NCI-H446 treated with DMSO at 0.1 percent for 48 hours (cell line): ENCODE measurements around the gene PARD3B.

ENCODE experiments used
- DNase-seq: peaks from one replicate; lab custom pipeline; 2025; lab: John Stamatoyannopoulos, UW

The PARD3B gene

GRCh38 chr2:204754898-204755297, 209.6 kb downstream of the PARD3B start:
- DNase-seq, result no peak

GRCh38 chr2:204763974-204764703, 218.9 kb downstream of the PARD3B start:
- DNase-seq, result no peak

DNA sequence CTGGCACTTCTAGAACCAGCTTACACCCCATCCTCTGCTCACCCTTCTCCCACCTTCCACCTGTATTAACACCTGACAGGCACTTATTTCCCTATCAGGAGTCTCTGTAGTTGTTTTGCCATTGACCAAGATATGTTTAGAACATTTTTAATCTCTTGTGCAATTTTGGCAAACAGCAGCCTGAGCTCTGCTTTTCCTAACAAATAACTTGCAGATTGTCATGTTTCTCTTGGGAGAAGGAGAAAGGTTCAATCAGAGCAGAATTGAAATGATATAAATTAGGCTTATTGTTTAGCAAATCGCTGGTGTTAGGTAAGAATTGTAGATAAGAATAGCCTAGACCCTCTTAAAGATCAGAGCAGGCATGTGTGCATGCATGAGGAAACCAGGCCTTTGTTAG, 225.5 kb downstream of the PARD3B start:
- no peak for DNase-seq

DNA sequence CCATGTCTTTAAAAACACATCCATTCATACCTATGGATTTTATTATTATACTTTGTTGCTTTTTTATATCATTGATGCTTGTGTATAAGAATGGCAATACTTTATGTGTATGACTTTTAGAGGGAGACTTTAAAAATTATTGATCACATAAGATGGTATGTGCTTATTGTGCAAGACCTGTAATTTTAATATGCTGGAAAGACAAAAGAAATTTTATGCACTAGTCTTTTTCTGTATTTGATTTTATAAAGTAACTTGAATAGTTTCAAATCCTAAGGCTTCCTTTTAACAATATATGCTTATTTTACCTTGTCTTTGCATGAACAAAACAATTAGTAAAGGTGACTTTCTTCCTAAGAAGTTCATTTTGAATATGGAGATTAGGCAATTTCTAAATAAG, 226.4 kb downstream of the PARD3B start:
- DNase-seq, result no peak

- no peak for DNase-seq
Observed at GRCh38 chr2:204772546-204772945, 227.3 kb downstream of the PARD3B start.

DNA sequence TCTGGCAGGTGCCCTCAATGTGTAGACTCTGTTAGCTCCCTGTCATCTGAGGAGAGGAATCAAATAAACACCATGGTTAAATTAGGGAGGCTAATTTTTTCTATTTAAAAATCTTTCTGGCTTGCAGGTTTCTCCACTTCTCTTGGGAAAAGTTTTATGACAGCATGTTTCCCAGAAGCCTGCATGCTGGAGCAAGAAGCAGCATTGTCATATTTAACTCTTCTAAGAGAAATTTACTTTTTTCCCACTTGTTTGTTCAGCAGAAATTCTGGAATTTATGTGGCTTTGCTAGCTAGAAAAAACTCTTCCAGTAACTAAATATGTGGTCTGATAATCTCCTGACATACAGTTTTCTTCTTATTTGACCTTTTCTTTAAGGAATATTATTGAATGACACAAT, 230.5 kb downstream of the PARD3B start:
- no peak for DNase-seq

DNA sequence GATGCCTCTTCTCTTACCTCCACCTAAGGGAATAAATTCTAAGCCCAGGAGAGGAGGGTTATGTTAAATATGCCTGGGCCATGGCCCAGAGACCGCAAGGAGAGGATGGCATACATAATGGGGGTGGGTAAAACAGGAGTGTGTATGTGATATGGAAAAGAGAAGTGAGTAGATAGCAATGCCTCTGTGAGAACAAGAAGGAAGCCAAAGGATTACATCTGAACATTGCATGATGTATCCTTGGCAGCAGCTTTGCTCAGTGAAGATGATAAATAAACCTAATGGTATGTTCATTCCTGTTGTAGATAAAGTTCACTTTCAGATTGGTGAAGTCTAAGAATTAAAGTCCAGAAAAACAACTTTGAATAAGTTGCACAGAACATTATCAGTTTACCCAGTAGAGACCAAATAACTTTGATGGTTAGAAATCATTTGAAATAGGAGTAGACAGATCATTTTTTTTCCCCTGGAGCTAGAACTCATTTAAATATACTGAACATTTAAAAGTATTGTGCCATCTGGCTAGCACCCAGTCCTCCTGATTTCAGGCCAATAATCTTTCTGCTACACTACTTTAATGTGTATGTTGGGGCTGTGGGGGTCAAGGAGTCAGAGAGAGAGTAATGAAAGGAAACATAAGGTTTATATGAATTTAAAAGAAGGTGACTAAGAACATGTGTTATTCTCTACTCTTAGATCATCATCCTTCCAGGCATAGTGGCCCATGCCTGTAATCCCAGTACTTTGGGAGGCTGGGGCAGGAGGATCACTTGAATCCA, 231.7 kb downstream of the PARD3B start:
- DNase-seq, result peak; percentile 40

DNA sequence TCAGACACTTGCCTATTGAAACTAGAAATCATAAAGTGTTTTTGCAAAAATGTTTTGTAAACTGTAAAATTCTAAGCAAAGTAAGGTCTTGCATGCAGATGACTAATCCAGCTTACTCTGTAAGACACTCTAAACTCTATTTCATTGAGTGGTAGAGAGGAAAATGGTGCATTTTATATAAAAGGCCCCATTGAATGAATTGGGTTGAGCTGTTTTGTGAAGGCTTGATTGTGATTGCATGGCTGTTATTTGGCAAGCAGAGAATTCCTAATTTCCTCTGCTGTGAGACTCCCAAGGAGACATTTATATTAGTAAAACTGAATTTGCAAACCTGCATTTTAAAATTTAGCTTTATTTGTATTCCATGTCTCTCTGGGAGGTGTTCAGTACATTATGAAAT, 234.5 kb downstream of the PARD3B start:
- no peak for DNase-seq

- DNase-seq, result no peak
Observed at GRCh38 chr2:204781941-204782340, 236.7 kb downstream of the PARD3B start.

GRCh38 chr2:204790076-204790475, 244.8 kb downstream of the PARD3B start:
- DNase-seq, result no peak

GRCh38 chr2:204791230-204791629, 246.0 kb downstream of the PARD3B start:
- DNase-seq, result no peak

GRCh38 chr2:204794624-204795023, 249.3 kb downstream of the PARD3B start:
- no peak for DNase-seq

DNA sequence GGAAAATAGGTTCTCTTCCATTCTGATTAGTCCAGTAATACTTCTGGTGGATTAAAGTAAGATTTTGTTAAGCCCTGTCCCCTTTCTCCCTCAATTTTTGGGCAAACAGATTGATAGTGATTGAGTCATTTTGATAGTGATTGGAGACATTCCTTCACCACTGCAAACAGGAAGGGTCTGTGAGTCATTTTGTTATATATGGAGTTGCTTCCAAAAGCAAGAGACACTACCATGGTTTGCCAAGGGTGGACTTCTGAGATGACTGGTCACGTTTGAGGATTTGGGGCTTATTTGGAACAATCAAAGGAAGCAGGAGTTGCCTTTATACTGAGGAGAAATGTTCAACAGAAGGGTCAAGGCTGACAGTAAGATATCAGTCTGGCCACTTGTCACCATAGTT, 249.9 kb downstream of the PARD3B start:
- no peak for DNase-seq

DNA sequence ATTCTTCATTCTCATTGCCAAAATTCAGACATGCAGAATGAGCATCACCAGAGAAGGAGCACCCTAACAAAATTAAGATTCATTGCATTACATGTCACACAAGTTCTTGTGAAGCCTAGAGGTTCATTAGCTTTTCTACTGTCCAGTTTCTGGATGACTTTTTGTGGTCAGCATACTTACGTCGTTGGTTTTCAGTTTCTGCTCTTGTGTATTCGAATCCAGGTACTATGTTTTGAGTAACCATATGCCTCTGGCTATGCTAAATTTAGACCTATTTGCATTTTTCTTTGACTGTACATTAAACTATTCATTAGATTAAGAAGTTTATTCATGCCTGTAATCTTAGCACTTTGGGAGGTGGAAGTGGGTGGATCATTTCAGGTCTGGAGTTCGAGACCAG, 251.3 kb downstream of the PARD3B start:
- DNase-seq, result no peak

DNA sequence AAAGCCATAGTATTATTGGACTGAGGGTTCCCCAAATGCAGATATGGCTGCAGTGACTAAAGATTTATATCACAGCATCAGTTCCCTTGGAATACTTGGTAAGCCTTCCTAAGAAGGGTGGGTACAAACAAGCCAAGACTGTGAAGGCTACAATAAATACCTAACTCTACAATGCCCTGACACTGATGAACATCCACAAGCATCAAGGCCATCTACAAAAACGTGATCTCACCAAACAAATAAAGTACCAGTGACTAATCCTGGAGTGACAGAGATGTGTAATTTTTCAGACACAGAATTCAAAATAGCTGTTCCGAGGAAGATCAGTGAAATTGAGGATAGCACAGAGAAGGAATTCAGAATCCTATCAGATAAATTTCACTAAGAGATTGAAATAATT, 254.5 kb downstream of the PARD3B start:
- no peak for DNase-seq

- no peak for DNase-seq
Observed at GRCh38 chr2:204808494-204808893, 263.2 kb downstream of the PARD3B start.

DNA sequence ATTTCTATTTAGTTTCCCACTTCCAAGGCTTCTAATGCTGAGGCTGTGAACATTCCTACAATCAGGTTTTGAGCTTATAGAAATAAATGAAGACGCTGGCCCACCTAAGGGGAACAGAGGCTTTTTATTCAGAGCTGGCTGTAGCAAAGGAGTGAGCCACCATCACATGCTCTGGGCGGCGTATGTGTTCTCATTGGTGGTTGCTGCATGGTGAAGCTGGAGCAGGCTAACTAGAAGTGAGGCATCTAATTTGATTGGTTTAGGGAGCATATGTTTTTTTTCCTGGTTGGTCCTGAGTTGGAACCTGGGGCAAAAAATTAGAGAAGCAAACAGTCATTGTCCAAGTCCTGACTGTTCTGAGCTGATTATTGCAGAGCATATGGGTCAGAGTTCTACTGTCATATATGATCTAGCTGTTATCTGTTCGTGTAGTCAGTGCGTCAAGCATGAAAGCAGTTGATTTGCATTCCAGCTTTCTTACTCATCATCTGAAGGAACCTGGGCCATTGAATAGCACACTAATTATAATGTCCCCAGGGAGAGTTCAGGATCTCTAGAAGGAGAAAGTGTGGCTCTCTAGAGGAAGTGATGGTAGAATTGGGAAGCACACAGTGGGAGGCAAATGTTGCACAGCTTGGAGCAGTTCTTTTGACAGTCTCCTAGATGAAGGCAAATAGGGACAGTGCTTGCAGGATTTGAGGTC, 279.6 kb downstream of the PARD3B start:
- no peak for DNase-seq

- DNase-seq, result no peak
Observed at GRCh38 chr2:204825681-204826080, 280.4 kb downstream of the PARD3B start.

DNA sequence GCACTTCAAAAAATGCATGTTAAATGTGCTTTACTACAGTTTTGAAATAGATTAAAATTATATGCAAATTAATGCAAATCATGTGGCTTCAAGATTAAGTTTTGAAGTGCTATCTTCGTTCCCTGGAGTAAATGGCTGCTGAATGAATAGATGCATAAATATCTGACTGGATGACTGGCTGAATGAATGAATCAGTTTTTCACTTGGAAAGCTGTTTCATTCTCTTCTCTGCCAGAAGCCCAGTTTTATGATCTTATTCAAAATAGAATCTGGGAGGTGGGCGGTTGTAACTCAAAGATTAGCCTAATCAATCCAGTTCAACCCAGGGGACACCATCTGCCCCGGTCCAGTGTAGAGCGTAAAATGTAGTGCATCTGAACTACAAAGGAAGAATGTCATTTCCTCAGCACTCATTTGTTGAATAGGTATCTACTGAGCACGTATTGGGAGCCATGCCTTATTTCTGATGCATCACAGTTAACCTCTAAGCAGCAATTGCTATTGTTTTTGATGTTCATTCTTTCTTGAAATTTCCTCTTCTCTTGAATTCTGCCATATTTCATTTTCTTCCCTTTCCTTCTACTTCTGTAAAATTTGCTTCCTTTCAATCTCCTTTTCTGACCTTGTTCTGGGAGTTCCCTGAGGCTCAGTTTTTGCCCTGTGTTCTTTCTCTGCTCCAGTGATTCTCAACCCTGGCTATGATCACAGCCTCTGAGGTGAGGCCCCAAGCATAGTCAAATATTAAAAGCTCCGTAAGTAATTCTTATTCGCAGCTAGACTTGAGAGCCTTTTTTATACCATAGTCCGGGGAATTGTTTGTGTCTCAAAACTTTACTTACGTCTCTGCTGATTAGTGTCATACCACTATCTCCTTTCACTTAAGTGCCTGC, 282.7 kb downstream of the PARD3B start:
- DNase-seq, result no peak

- DNase-seq, result no peak
Observed at GRCh38 chr2:204834716-204835384, 289.6 kb downstream of the PARD3B start.

- no peak for DNase-seq
Observed at GRCh38 chr2:204835786-204836185, 290.5 kb downstream of the PARD3B start.
